Adipocyte (in vitro differentiated cells): ENCODE measurements around the gene ARHGAP10.

Experiments
- DNase-seq: peaks from one replicate; pipeline ENCODE4 v3.0.0-alpha.2; 2015; ENCODE audit warnings: low read depth
- H3K27me3 ChIP-seq: replicated peaks from 2 replicates; pipeline ENCODE4 v1.7.0; 2013; ENCODE audit warnings: mild to moderate bottlenecking, low read length, moderate library complexity; ENCODE audit not compliant: control insufficient read depth, insufficient read depth
- H3K36me3 ChIP-seq: 2 replicates; pipeline ENCODE4 v1.7.0; 2013; ENCODE audit warnings: low read length, mild to moderate bottlenecking, moderate library complexity; ENCODE audit not compliant: control insufficient read depth, insufficient read depth, severe bottlenecking
- H3K4me1 ChIP-seq: 2 replicates; pipeline ENCODE4 v1.7.0; 2013; ENCODE audit warnings: mild to moderate bottlenecking, low read length, moderate library complexity; ENCODE audit not compliant: control insufficient read depth, insufficient read depth
- H3K4me3 ChIP-seq: 2 replicates; pipeline ENCODE4 v1.7.0; 2013; ENCODE audit warnings: mild to moderate bottlenecking, low read length, moderate library complexity
- H3K9ac ChIP-seq: 2 replicates; pipeline ENCODE4 v1.7.0; 2013; ENCODE audit warnings: mild to moderate bottlenecking, low read length, moderate library complexity
- H3K9me3 ChIP-seq: 2 replicates; pipeline ENCODE4 v1.7.0; 2013; ENCODE audit warnings: mild to moderate bottlenecking, low read length, moderate library complexity; ENCODE audit not compliant: control insufficient read depth

The ARHGAP10 gene

GRCh38 chr4:148052448-148052847, 320.6 kb downstream of the ARHGAP10 start:
- Histone ChIP-seq H3K9me3 (no peaks in the 10 kb centered on the region), H3K36me3 (peaks cover 10% of the 10 kb centered on the region), H3K4me1 (no peaks in the 10 kb centered on the region), H3K9ac (no peak overlapping the region), H3K27me3 (no peaks in the 10 kb centered on the region), H3K4me3 (no peak overlapping the region)
- DNase-seq = no peak

- Histone ChIP-seq H3K36me3 (peaks cover 3% of the 10 kb centered on the region), H3K4me3 (no peak overlapping the region), H3K9me3 (no peaks in the 10 kb centered on the region), H3K27me3 (no peaks in the 10 kb centered on the region), H3K9ac (no peak overlapping the region), H3K4me1 (no peaks in the 10 kb centered on the region)
- no peak for DNase-seq
Measured at GRCh38 chr4:148053298-148054003, 321.6 kb downstream of the ARHGAP10 start.

- Histone ChIP-seq H3K9ac (no peak overlapping the region), H3K4me3 (no peak overlapping the region), H3K36me3 (no peaks in the 10 kb centered on the region), H3K9me3 (no peaks in the 10 kb centered on the region), H3K27me3 (no peaks in the 10 kb centered on the region), H3K4me1 (no peaks in the 10 kb centered on the region)
- no peak for DNase-seq
Measured at GRCh38 chr4:148054275-148054674, 322.4 kb downstream of the ARHGAP10 start.

GRCh38 chr4:148055844-148056243, 324.0 kb downstream of the ARHGAP10 start:
- no peak overlapping the region for H3K4me3 ChIP-seq
- DNase-seq = no peak
- H3K9ac ChIP-seq = no peak overlapping the region
- no peaks in the 10 kb centered on the region for H3K4me1 ChIP-seq
- H3K36me3 ChIP-seq = no peaks in the 10 kb centered on the region
- no peaks in the 10 kb centered on the region for H3K9me3 ChIP-seq
- no peaks in the 10 kb centered on the region for H3K27me3 ChIP-seq

GRCh38 chr4:148056879-148057278, 325.0 kb downstream of the ARHGAP10 start:
- no peaks in the 10 kb centered on the region for H3K9me3 ChIP-seq
- no peak overlapping the region for H3K9ac ChIP-seq
- H3K4me3 ChIP-seq = no peak overlapping the region
- peak; percentile 41 for DNase-seq
- no peaks in the 10 kb centered on the region for H3K36me3 ChIP-seq
- H3K27me3 ChIP-seq = no peaks in the 10 kb centered on the region
- no peaks in the 10 kb centered on the region for H3K4me1 ChIP-seq

- no peak overlapping the region for H3K9ac ChIP-seq
- no peak overlapping the region for H3K4me3 ChIP-seq
- no peaks in the 10 kb centered on the region for H3K27me3 ChIP-seq
- H3K4me1 ChIP-seq = no peaks in the 10 kb centered on the region
- H3K36me3 ChIP-seq = no peaks in the 10 kb centered on the region
- H3K9me3 ChIP-seq = no peaks in the 10 kb centered on the region
- DNase-seq = no peak
Measured at GRCh38 chr4:148057516-148057915, 325.6 kb downstream of the ARHGAP10 start.

GRCh38 chr4:148057984-148058859, 326.3 kb downstream of the ARHGAP10 start:
- Histone ChIP-seq H3K4me3 (no peak overlapping the region), H3K9ac (no peak overlapping the region), H3K9me3 (no peaks in the 10 kb centered on the region), H3K4me1 (no peaks in the 10 kb centered on the region), H3K27me3 (no peaks in the 10 kb centered on the region), H3K36me3 (peaks cover 5% of the 10 kb centered on the region)
- no peak for DNase-seq

GRCh38 chr4:148059617-148060180, 327.8 kb downstream of the ARHGAP10 start:
- Histone ChIP-seq H3K36me3 (peaks cover 20% of the 10 kb centered on the region), H3K4me3 (no peak overlapping the region), H3K4me1 (peaks cover 1% of the 10 kb centered on the region), H3K9me3 (no peaks in the 10 kb centered on the region), H3K9ac (no peak overlapping the region), H3K27me3 (no peaks in the 10 kb centered on the region)
- DNase-seq = no peak

GRCh38 chr4:148060264-148061140, 328.6 kb downstream of the ARHGAP10 start:
- Histone ChIP-seq H3K9ac (no peak overlapping the region), H3K9me3 (no peaks in the 10 kb centered on the region), H3K4me1 (peaks cover 9% of the 10 kb centered on the region), H3K27me3 (no peaks in the 10 kb centered on the region), H3K4me3 (no peak overlapping the region), H3K36me3 (peaks cover 25% of the 10 kb centered on the region)
- DNase-seq = no peak

- Histone ChIP-seq H3K4me1 (peaks cover 9% of the 10 kb centered on the region), H3K9ac (no peak overlapping the region), H3K4me3 (no peak overlapping the region), H3K36me3 (peaks cover 31% of the 10 kb centered on the region), H3K27me3 (no peaks in the 10 kb centered on the region), H3K9me3 (no peaks in the 10 kb centered on the region)
- no peak for DNase-seq
Measured at GRCh38 chr4:148061141-148061481, 329.2 kb downstream of the ARHGAP10 start.

- Histone ChIP-seq H3K9ac (no peak overlapping the region), H3K27me3 (no peaks in the 10 kb centered on the region), H3K36me3 (peaks cover 36% of the 10 kb centered on the region), H3K9me3 (no peaks in the 10 kb centered on the region), H3K4me3 (no peak overlapping the region), H3K4me1 (peaks cover 9% of the 10 kb centered on the region)
- no peak for DNase-seq
Measured at GRCh38 chr4:148061795-148062194, 329.9 kb downstream of the ARHGAP10 start.
